Keratinocyte (primary cell): Measurements from ENCODE around the gene SERPINB10. TPM values are rescaled to one million over a fixed set of nuclear protein-coding genes. Genes with fewer than 3 reads are reported as not detected.

Source experiments
- DNase-seq: peaks from one replicate; pipeline ENCODE4 v3.0.0-alpha.2; 2011; ENCODE audit warnings: low read depth, missing footprints, low spot score
- FAIRE-seq: peaks from 2 replicates; lab custom pipeline; 2011; peaks lifted over from hg19 to GRCh38; lab: Jason Lieb, UNC
- H2AFZ ChIP-seq: 2 replicates; pipeline ENCODE4 v1.6.0; 2012; ENCODE audit warnings: low read length, control low read depth, inconsistent platforms; ENCODE audit not compliant: control insufficient read depth
- H3K27ac ChIP-seq: 2 replicates; pipeline ENCODE4 v1.5.1; 2011; ENCODE audit warnings: low read length; ENCODE audit not compliant: control insufficient read depth, insufficient read depth
- H3K27me3 ChIP-seq: 3 replicates; pipeline ENCODE4 v1.6.0; 2011; ENCODE audit warnings: low read length; ENCODE audit not compliant: control insufficient read depth, insufficient read depth; ENCODE audit errors: extremely low read depth
- H3K36me3 ChIP-seq, 2 experiments: 2 replicates in 1 of 2; 3 replicates in 1 of 2; pipeline ENCODE4 v1.5.1; 2011; ENCODE audit warnings: low read length in 2 of 2, mild to moderate bottlenecking in 1 of 2; ENCODE audit not compliant: control insufficient read depth in 2 of 2, insufficient read depth in 2 of 2; ENCODE audit errors: extremely low read depth in 1 of 2
- H3K4me1 ChIP-seq: 3 replicates; pipeline ENCODE4 v1.5.1; 2011; ENCODE audit warnings: low read length; ENCODE audit not compliant: control insufficient read depth, insufficient read depth; ENCODE audit errors: extremely low read depth
- H3K4me2 ChIP-seq: 3 replicates; pipeline ENCODE4 v1.6.0; 2011; ENCODE audit warnings: low read depth, low read length; ENCODE audit not compliant: control insufficient read depth, insufficient read depth; ENCODE audit errors: extremely low read depth
- H3K4me3 ChIP-seq, 3 experiments: fragments of 200-600 bp in 1 of 3; sonication (generic) in 1 of 3; 2 replicates in 2 of 3; 3 replicates in 1 of 3; pipeline ENCODE4 v1.5.1; 2011 to 2016; ENCODE audit warnings: low read length in 3 of 3, mild to moderate bottlenecking in 3 of 3, control low read depth in 2 of 3, inconsistent platforms in 1 of 3, low read depth in 1 of 3, mixed read lengths in 1 of 3, mixed run types in 1 of 3, moderate library complexity in 1 of 3; ENCODE audit not compliant: control insufficient read depth in 2 of 3, insufficient read depth in 2 of 3; ENCODE audit errors: extremely low read depth in 1 of 3
- H3K79me2 ChIP-seq: 2 replicates; pipeline ENCODE4 v1.6.0; 2012; ENCODE audit warnings: low read length; ENCODE audit not compliant: control insufficient read depth, insufficient read depth
- H3K9ac ChIP-seq: 3 replicates; pipeline ENCODE4 v1.6.0; 2011; ENCODE audit warnings: low read length; ENCODE audit not compliant: control insufficient read depth, insufficient read depth; ENCODE audit errors: extremely low read depth
- H3K9me1 ChIP-seq: 3 replicates; pipeline ENCODE4 v1.6.0; 2011; ENCODE audit warnings: low read length; ENCODE audit not compliant: control insufficient read depth, insufficient read depth; ENCODE audit errors: extremely low read depth
- H3K9me3 ChIP-seq: 2 replicates; pipeline ENCODE4 v1.5.1; 2012; ENCODE audit warnings: low read depth, low read length; ENCODE audit not compliant: control insufficient read depth
- H4K20me1 ChIP-seq: 3 replicates; pipeline ENCODE4 v1.6.0; 2011; ENCODE audit warnings: low read length; ENCODE audit not compliant: control insufficient read depth, insufficient read depth; ENCODE audit errors: extremely low read depth
- EZH2 ChIP-seq: IDR thresholded peaks from one replicate; pipeline ENCODE4 v1.6.1; 2012; ENCODE audit warnings: inconsistent platforms, mild to moderate bottlenecking, low read length, moderate library complexity
- dilution Hi-C: fragments of 300-500 bp; cut with MboI; formaldehyde crosslinking; loops from one replicate; pipeline ENCODE4 v1.7.0; 2020; ENCODE audit warnings: low sequenced_read_pairs; ENCODE audit not compliant: extremely low pct_ligation_motif_present
- polyA plus RNA-seq, 5 experiments: library from polyadenylated mRNA; depleted of rRNA in 3 of 5; stranded (reverse) in 3 of 5; stranded (forward) in 1 of 5; unstranded in 1 of 5; fragments of >200 nt; gene quantifications; 1 replicate in 1 of 5; 2 replicates in 3 of 5; 3 replicates in 1 of 5; pipeline versions ENCODE4 v1.2.1 to v1.2.3, GENCODE V29; 2011 to 2012; ENCODE audit warnings: missing spikeins in 2 of 5, low read depth in 1 of 5, low replicate concordance in 1 of 5
- TF ChIP-seq, protein P1 (sequence below), 3 experiments: IDR thresholded peaks in 1 of 3; conservative IDR thresholded peaks in 1 of 3; optimal IDR thresholded peaks in 1 of 3; 2 replicates in 2 of 3; 3 replicates in 1 of 3; pipeline versions ENCODE3 to v1.5.1; 2011; ENCODE audit warnings: low read length in 3 of 3, mild to moderate bottlenecking in 3 of 3, moderate library complexity in 2 of 3, control low read depth in 1 of 3, inconsistent platforms in 1 of 3; ENCODE audit not compliant: insufficient read depth in 2 of 3; ENCODE audit errors: extremely low read depth in 1 of 3

The SERPINB10 gene
- polyA plus RNA-seq, 1 donor (not counting 4 experiments of a cell fraction or from before 2014, with no cell fraction given): 10.1 TPM

DNA sequence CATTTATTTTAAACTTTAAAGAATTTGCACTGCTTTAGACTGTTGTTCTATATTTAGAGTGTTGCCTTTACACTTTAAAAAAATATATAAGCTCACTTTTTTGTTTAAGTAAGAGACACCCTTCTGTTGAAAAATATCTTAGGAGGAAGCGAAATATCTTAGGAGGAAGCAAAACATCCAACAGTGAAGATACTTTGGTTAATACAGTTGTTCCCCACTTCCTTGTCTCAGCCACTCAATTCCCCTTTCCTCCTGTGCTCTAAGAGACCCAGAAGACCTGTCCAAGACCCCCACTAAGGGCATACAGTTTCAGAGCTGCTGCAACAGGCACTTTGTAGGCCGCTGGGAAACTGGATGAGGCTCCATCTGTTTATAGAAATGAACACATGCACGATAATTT, 67.9 kb downstream of the SERPINB10 start:
- Histone ChIP-seq H3K9ac (no peak overlapping the region), H3K4me3 (no peak overlapping the region), H3K4me2 (no peak overlapping the region), H3K4me1 (peaks cover 26% of the 10 kb centered on the region), H3K9me1 (no peaks in the 10 kb centered on the region), H3K27ac (no peak overlapping the region), H2AFZ (no peak overlapping the region), H3K9me3 (no peaks in the 10 kb centered on the region), H3K27me3 (no peaks in the 10 kb centered on the region), H3K79me2 (peaks cover 74% of the 10 kb centered on the region), H4K20me1 (no peaks in the 10 kb centered on the region), H3K36me3 (peaks cover 6 to 19% of the 10 kb centered on the region in 2 experiments)
- no peak for FAIRE-seq
- no peak for DNase-seq
- dilution Hi-C loops: no loop called here
- TF ChIP-seq, protein P1, sequence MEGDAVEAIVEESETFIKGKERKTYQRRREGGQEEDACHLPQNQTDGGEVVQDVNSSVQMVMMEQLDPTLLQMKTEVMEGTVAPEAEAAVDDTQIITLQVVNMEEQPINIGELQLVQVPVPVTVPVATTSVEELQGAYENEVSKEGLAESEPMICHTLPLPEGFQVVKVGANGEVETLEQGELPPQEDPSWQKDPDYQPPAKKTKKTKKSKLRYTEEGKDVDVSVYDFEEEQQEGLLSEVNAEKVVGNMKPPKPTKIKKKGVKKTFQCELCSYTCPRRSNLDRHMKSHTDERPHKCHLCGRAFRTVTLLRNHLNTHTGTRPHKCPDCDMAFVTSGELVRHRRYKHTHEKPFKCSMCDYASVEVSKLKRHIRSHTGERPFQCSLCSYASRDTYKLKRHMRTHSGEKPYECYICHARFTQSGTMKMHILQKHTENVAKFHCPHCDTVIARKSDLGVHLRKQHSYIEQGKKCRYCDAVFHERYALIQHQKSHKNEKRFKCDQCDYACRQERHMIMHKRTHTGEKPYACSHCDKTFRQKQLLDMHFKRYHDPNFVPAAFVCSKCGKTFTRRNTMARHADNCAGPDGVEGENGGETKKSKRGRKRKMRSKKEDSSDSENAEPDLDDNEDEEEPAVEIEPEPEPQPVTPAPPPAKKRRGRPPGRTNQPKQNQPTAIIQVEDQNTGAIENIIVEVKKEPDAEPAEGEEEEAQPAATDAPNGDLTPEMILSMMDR (optimal IDR thresholded peaks at IDR 0.05 in 1 of 3, IDR thresholded peaks at IDR 0.05 in 1 of 3, conservative IDR thresholded peaks at IDR 0.05 in 1 of 3; ENCODE audit: extremely low read depth in 1 of 3, insufficient read depth in 2 of 3, low read length in 3 of 3): no peak
- no peak for TF ChIP-seq EZH2

DNA sequence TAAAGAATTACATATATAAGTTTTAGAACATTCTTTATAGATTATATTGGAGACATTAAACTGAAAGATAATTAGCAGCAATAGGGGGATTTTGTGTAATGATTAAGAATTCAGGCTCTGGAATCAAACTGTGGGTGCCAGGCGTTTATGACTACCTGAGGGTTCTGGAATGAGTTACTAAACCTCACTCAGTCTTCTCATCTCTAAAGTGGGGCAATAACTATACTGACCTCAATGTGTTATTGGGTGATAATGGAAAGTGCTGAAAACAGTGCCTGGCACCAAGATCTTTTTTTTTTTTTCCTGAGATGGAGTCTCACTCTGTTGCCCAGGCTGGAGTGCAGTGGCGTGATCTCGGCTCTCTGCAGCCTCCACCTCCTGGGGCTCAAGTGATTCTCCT, 69.3 kb downstream of the SERPINB10 start:
- no peaks in the 10 kb centered on the region for H3K9me3 ChIP-seq
- DNase-seq (no peak), FAIRE-seq (no peak)
- H3K4me1 ChIP-seq: peaks cover 16% of the 10 kb centered on the region
- H3K9me1 ChIP-seq: no peaks in the 10 kb centered on the region
- peaks cover 71% of the 10 kb centered on the region for H3K79me2 ChIP-seq
- no peaks in the 10 kb centered on the region for H4K20me1 ChIP-seq
- H2AFZ ChIP-seq: no peak overlapping the region
- peaks cover 19 to 25% of the 10 kb centered on the region in 2 experiments for H3K36me3 ChIP-seq
- H3K9ac ChIP-seq: no peak overlapping the region
- no peak overlapping the region for H3K27ac ChIP-seq
- no peaks in the 10 kb centered on the region for H3K27me3 ChIP-seq
- no peak overlapping the region for H3K4me3 ChIP-seq
- H3K4me2 ChIP-seq: no peak overlapping the region
- TF ChIP-seq EZH2: no peak
- TF ChIP-seq, protein P1 (optimal IDR thresholded peaks at IDR 0.05 in 1 of 3, IDR thresholded peaks at IDR 0.05 in 1 of 3, conservative IDR thresholded peaks at IDR 0.05 in 1 of 3; ENCODE audit: extremely low read depth in 1 of 3, insufficient read depth in 2 of 3, low read length in 3 of 3): no peak
- dilution Hi-C loops: no loop called here
